GM12878 (cell line): ENCODE measurements around the gene IFNAR2. TPM values are rescaled to one million over a fixed set of nuclear protein-coding genes. Genes with fewer than 3 reads are reported as not detected.

Source experiments
- ATAC-seq: fragments of 200-7000 bp; cut with Tn5 transposase; 3 replicates; pipeline ENCODE4 v1.9.1; 2020; ENCODE audit warnings: mild to moderate bottlenecking, moderate library complexity
- BruUV-seq: library from RNA; stranded (reverse); fragments of 400-500 nt; replicated peaks from 2 replicates; lab custom pipeline; 2021; lab: Mats Ljungman, UMichigan
- CTCF ChIA-PET: fragments of 300-600 bp; sonication (Branson Sonifier 250); formaldehyde crosslinking; extraction: SDS; loops from one replicate; lab custom pipeline; 2021; ENCODE audit warnings: inconsistent platforms; lab: Yijun Ruan, JAX
- POLR2A ChIA-PET: fragments of 350-600 bp; formaldehyde crosslinking; extraction: SDS; loops from one replicate; lab custom pipeline; 2021; ENCODE audit warnings: inconsistent platforms; lab: Charles Lee
- RAD21 ChIA-PET: fragments of 300-600 bp; sonication (Branson Sonifier 250); formaldehyde crosslinking; loops from one replicate; lab custom pipeline; 2023; ENCODE audit warnings: antibody characterized with exemption; ENCODE audit not compliant: unreplicated experiment; lab: Charles Lee
- SMC1A ChIA-PET: fragments of 300-600 bp; sonication (Branson Sonifier 250); formaldehyde crosslinking; loops from one replicate; lab custom pipeline; 2023; ENCODE audit not compliant: unreplicated experiment, uncharacterized antibody; lab: Charles Lee
- DNase-seq: peaks from one replicate; pipeline ENCODE4 v3.0.0-alpha.2; 2011; ENCODE audit warnings: low read depth, low spot score
- FAIRE-seq: peaks from 3 replicates; lab custom pipeline; 2011; peaks lifted over from hg19 to GRCh38; lab: Jason Lieb, UNC
- H2AFZ ChIP-seq: 2 replicates; pipeline ENCODE4 v1.6.0; 2011; ENCODE audit warnings: low read depth, low read length, control low read depth; ENCODE audit not compliant: control insufficient read depth
- H3K27ac ChIP-seq: 2 replicates; pipeline ENCODE4 v1.5.1; 2011; ENCODE audit warnings: control low read depth; ENCODE audit not compliant: control insufficient read depth, insufficient read depth
- H3K27me3 ChIP-seq, 2 experiments: replicated peaks in 1 of 2; 2 replicates each; pipeline versions ENCODE4 v1.6.0 to v1.6.1; 2011; ENCODE audit warnings: low read length in 1 of 2; ENCODE audit not compliant: control insufficient read depth in 2 of 2, insufficient read depth in 2 of 2
- H3K36me3 ChIP-seq, 2 experiments: 2 replicates each; pipeline ENCODE4 v1.5.1; 2011; ENCODE audit warnings: low read length in 1 of 2; ENCODE audit not compliant: control insufficient read depth in 2 of 2, insufficient read depth in 2 of 2
- H3K4me1 ChIP-seq: 2 replicates; pipeline ENCODE4 v1.6.1; 2011; ENCODE audit warnings: mild to moderate bottlenecking, low read length, moderate library complexity, mixed read lengths; ENCODE audit not compliant: control insufficient read depth, insufficient read depth
- H3K4me2 ChIP-seq: 2 replicates; pipeline ENCODE4 v1.6.0; 2011; ENCODE audit warnings: control low read depth; ENCODE audit not compliant: control insufficient read depth, insufficient read depth
- H3K4me3 ChIP-seq: fragments of 200-600 bp; sonication (generic); 2 replicates; pipeline ENCODE4 v1.5.1; 2016
- H3K79me2 ChIP-seq: 2 replicates; pipeline ENCODE4 v1.6.0; 2011; ENCODE audit warnings: low read length; ENCODE audit not compliant: control insufficient read depth, insufficient read depth
- H3K9ac ChIP-seq: 2 replicates; pipeline ENCODE4 v1.8.0; 2011; ENCODE audit warnings: low read length, control low read depth, mixed read lengths; ENCODE audit not compliant: control insufficient read depth, insufficient read depth
- H3K9me3 ChIP-seq: replicated peaks from 3 replicates; pipeline ENCODE4 v1.5.1; 2011; ENCODE audit warnings: mild to moderate bottlenecking, low read length; ENCODE audit not compliant: control insufficient read depth, insufficient read depth
- H4K20me1 ChIP-seq: 2 replicates; pipeline ENCODE4 v1.6.0; 2011; ENCODE audit not compliant: control insufficient read depth, insufficient read depth
- ATF2 ChIP-seq: IDR thresholded peaks from 2 replicates; pipeline ENCODE4 v1.6.1; 2012; ENCODE audit warnings: low read length, inconsistent platforms
- BCL3 ChIP-seq: IDR thresholded peaks from 2 replicates; pipeline ENCODE4 v1.6.1; 2011; ENCODE audit warnings: borderline replicate concordance, low read depth, mild to moderate bottlenecking, moderate library complexity, low read length; ENCODE audit not compliant: insufficient read depth, poor library complexity, severe bottlenecking
- CEBPB ChIP-seq, 2 experiments: fragments of 150-350 bp in 1 of 2; IDR thresholded peaks; 2 replicates each; pipeline ENCODE4 v1.6.1; 2012 to 2014; ENCODE audit warnings: low read depth in 2 of 2, low read length in 2 of 2, borderline replicate concordance in 1 of 2, inconsistent platforms in 1 of 2
- CHD1 ChIP-seq: IDR thresholded peaks from 2 replicates; pipeline ENCODE4 v1.6.1; 2012; ENCODE audit warnings: low read depth, low read length, improper control_type of control experiment
- DPF2 ChIP-seq: fragments of 450-650 bp; IDR thresholded peaks from 2 replicates; pipeline ENCODE4 v1.6.1; 2017; ENCODE audit warnings: mild to moderate bottlenecking
- FOXM1 ChIP-seq: IDR thresholded peaks from 2 replicates; pipeline ENCODE4 v1.6.1; 2012; ENCODE audit warnings: low read depth, mild to moderate bottlenecking, inconsistent platforms, low read length, moderate library complexity
- IKZF2 ChIP-seq, 2 experiments: fragments of 450-650 bp; IDR thresholded peaks; 2 replicates each; pipeline ENCODE4 v1.6.1; 2017; ENCODE audit warnings: mild to moderate bottlenecking in 2 of 2, moderate library complexity in 2 of 2
- IRF5 ChIP-seq: fragments of 450-650 bp; IDR thresholded peaks from 2 replicates; pipeline ENCODE4 v1.6.1; 2017; ENCODE audit warnings: borderline replicate concordance
- RUNX3 ChIP-seq: IDR thresholded peaks from 2 replicates; pipeline ENCODE4 v1.6.1; 2012; ENCODE audit warnings: low read length, inconsistent platforms
- SUZ12 ChIP-seq: fragments of 200-600 bp; sonication (generic); IDR thresholded peaks from one replicate; pipeline ENCODE4 v1.6.1; 2018; ENCODE audit warnings: antibody characterized with exemption, mild to moderate bottlenecking; ENCODE audit not compliant: unreplicated experiment
- TCF7 ChIP-seq: IDR thresholded peaks from 2 replicates; pipeline ENCODE4 v1.6.1; 2014; ENCODE audit warnings: antibody characterized with exemption, borderline replicate concordance
- ZZZ3 ChIP-seq: IDR thresholded peaks from 2 replicates; pipeline ENCODE4 v1.6.1; 2011; ENCODE audit warnings: low read depth; ENCODE audit not compliant: control insufficient read depth, insufficient read length
- WGBS: methylation state at CpG from one replicate; pipeline ENCODE4 v1.1.6; 2016; ENCODE audit warnings: low lambda C conversion rate; ENCODE audit not compliant: insufficient replicate concordance, insufficient coverage; ENCODE audit errors: missing lambda C conversion rate; 5-methylcytosine and 5-hydroxymethylcytosine counted together
- in situ Hi-C: fragments of 300-500 bp; cut with MboI; formaldehyde crosslinking; loops from 9 replicates; pipeline ENCODE4 v1.14.3; 2018; ENCODE audit warnings: mixed read lengths
- intact Hi-C: fragments of 100-400 bp; cut with micrococcal nuclease; formaldehyde crosslinking; loops from one replicate; pipeline ENCODE4 v1.14.2; 2022; ENCODE audit not compliant: unreplicated experiment
- polyA plus RNA-seq, 11 experiments: library from polyadenylated mRNA; depleted of rRNA in 4 of 11; unstranded in 6 of 11; stranded (reverse) in 5 of 11; fragments of >200 nt; fragmentation: Nextera tagmentation in 4 of 11; fragmentation: Illumina TruSeq in 1 of 11; extraction: Ambion mirVana in 4 of 11; extraction: Trizol in 1 of 11; gene quantifications; 1 replicate in 1 of 11; 2 replicates in 10 of 11; pipeline versions ENCODE4 v1.2.1 to v1.2.3, GENCODE V29; 2011 to 2016; ENCODE audit warnings: inconsistent platforms in 2 of 11, missing spikeins in 2 of 11, low read depth in 1 of 11
- total RNA-seq, 4 experiments: library from RNA; depleted of rRNA in 3 of 4; stranded (reverse); fragments of >200 nt in 3 of 4; fragmentation: Illumina TruSeq in 1 of 4; extraction: Trizol in 1 of 4; gene quantifications; 2 replicates each; pipeline versions ENCODE4 v1.2.1 to v1.2.3, GENCODE V29; 2013 to 2021
- TF ChIP-seq, protein P1 (sequence below): IDR thresholded peaks from 2 replicates; pipeline ENCODE4 v1.6.1; 2011; ENCODE audit warnings: borderline replicate concordance, low read depth, mild to moderate bottlenecking, moderate library complexity, mixed read lengths, low read length; ENCODE audit not compliant: insufficient read depth; ENCODE audit errors: extremely low read length
- TF ChIP-seq, protein P2 (sequence below): fragments of 150-350 bp; IDR thresholded peaks from 2 replicates; pipeline ENCODE4 v1.6.1; 2014; ENCODE audit warnings: mild to moderate bottlenecking, low read depth, low read length
- TF ChIP-seq, protein P3 (sequence below): IDR thresholded peaks from 2 replicates; pipeline ENCODE4 v1.6.1; 2011; ENCODE audit warnings: low read depth, mild to moderate bottlenecking, low read length, moderate library complexity, borderline replicate concordance; ENCODE audit errors: extremely low read depth

IFNAR2 gene
- total and polyA plus RNA-seq, 10 of the 15 experiments (the other 5 are each of a cell fraction or from before 2014, with no cell fraction given) = 8.5 to 99.7 (median 58.1) TPM

- TF ChIP-seq FOXM1 (no peak), IRF5 (no peak), RUNX3 (no peak), DPF2 (no peak), ATF2 (no peak)
- TF ChIP-seq, protein P1, sequence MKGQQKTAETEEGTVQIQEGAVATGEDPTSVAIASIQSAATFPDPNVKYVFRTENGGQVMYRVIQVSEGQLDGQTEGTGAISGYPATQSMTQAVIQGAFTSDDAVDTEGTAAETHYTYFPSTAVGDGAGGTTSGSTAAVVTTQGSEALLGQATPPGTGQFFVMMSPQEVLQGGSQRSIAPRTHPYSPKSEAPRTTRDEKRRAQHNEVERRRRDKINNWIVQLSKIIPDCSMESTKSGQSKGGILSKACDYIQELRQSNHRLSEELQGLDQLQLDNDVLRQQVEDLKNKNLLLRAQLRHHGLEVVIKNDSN = no peak
- TF ChIP-seq, all 136 proteins: peak for 0
Observed at GRCh38 chr21:33246506-33246905, 16.8 kb downstream of the IFNAR2 start (continued).

- Histone ChIP-seq H3K9me3 (no peaks in the 10 kb centered on the region), H3K27me3 (no peaks in the 10 kb centered on the region), H3K27ac (no peak overlapping the region), H3K4me3 (no peak overlapping the region), H3K4me1 (peaks cover 15% of the 10 kb centered on the region), H3K36me3 (peaks cover 25 to 61% of the 10 kb centered on the region in 2 experiments), H2AFZ (no peak overlapping the region), H4K20me1 (no peaks in the 10 kb centered on the region), H3K9ac (no peak overlapping the region), H3K79me2 (peaks cover 11% of the 10 kb centered on the region), H3K4me2 (no peak overlapping the region)
- no TSS peak for BruUV-seq
- POLR2A ChIA-PET = no interaction called here
- in situ Hi-C loops (no loop called here), intact Hi-C loops (no loop called here)
- RAD21 ChIA-PET = no interaction called here
- TF ChIP-seq ZZZ3 = no peak
- no peak for TF ChIP-seq IKZF2 (IDR thresholded peaks at IDR 0.05)
- TF ChIP-seq CHD1 = no peak
- TF ChIP-seq, protein P2, sequence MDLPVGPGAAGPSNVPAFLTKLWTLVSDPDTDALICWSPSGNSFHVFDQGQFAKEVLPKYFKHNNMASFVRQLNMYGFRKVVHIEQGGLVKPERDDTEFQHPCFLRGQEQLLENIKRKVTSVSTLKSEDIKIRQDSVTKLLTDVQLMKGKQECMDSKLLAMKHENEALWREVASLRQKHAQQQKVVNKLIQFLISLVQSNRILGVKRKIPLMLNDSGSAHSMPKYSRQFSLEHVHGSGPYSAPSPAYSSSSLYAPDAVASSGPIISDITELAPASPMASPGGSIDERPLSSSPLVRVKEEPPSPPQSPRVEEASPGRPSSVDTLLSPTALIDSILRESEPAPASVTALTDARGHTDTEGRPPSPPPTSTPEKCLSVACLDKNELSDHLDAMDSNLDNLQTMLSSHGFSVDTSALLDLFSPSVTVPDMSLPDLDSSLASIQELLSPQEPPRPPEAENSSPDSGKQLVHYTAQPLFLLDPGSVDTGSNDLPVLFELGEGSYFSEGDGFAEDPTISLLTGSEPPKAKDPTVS = no peak
- no peak for TF ChIP-seq BCL3
- TF ChIP-seq, protein P3, sequence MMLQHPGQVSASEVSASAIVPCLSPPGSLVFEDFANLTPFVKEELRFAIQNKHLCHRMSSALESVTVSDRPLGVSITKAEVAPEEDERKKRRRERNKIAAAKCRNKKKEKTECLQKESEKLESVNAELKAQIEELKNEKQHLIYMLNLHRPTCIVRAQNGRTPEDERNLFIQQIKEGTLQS = no peak
- TF ChIP-seq SUZ12 = no peak
- no peak for TF ChIP-seq TCF7
- TF ChIP-seq CEBPB (IDR thresholded peaks at IDR 0.05; ENCODE audit: borderline replicate concordance in 1 of 2, low read depth in 2 of 2, low read length in 2 of 2) = no peak
- 83% methylated on average over 4 of the region's 7 CpGs for WGBS
- ATAC-seq (no peak), FAIRE-seq (no peak), DNase-seq (no peak)
- CTCF ChIA-PET = interaction anchor here (0.8 kb wide), 1 partner anchor 199 kb away, joined by 4 read pairs; no protein-coding TSS in a partner anchor
- SMC1A ChIA-PET = no interaction called here
Observed at GRCh38 chr21:33246963-33247362, 17.2 kb downstream of the IFNAR2 start.
